Neuronal stem cell (in vitro differentiated cells): ENCODE results near the gene SPOCK1.

Source experiments
- DNase-seq: peaks from one replicate; pipeline ENCODE4 v3.0.0-alpha.2; 2013; ENCODE audit warnings: low spot score
- H2AFZ ChIP-seq: one replicate; pipeline ENCODE4 v1.6.1; 2013; ENCODE audit warnings: mild to moderate bottlenecking, low read length, inconsistent platforms
- H2AK5ac ChIP-seq: 2 replicates; pipeline ENCODE4 v1.6.1; 2013; ENCODE audit warnings: low read depth, mild to moderate bottlenecking, inconsistent platforms, low read length, moderate library complexity, mixed read lengths
- H2BK120ac ChIP-seq: 2 replicates; pipeline ENCODE4 v1.6.1; 2013; ENCODE audit warnings: low read depth, mild to moderate bottlenecking, inconsistent platforms, low read length, moderate library complexity, mixed read lengths
- H2BK12ac ChIP-seq: one replicate; pipeline ENCODE4 v1.6.1; 2013; ENCODE audit warnings: low read length, inconsistent platforms
- H2BK15ac ChIP-seq: 2 replicates; pipeline ENCODE4 v1.6.1; 2013; ENCODE audit warnings: mild to moderate bottlenecking, low read length, inconsistent platforms, mixed read lengths
- H2BK5ac ChIP-seq: one replicate; pipeline ENCODE4 v1.6.1; 2013; ENCODE audit warnings: inconsistent platforms, mild to moderate bottlenecking, low read length, moderate library complexity
- H3K14ac ChIP-seq: one replicate; pipeline ENCODE4 v1.6.1; 2013; ENCODE audit warnings: low read length, inconsistent platforms
- H3K18ac ChIP-seq: 2 replicates; pipeline ENCODE4 v1.6.1; 2013; ENCODE audit warnings: low read length, inconsistent platforms
- H3K23ac ChIP-seq: 2 replicates; pipeline ENCODE4 v1.6.1; 2013; ENCODE audit warnings: low read depth, mild to moderate bottlenecking, mixed read lengths, low read length, inconsistent platforms; ENCODE audit not compliant: poor library complexity
- H3K27ac ChIP-seq: replicated peaks from 3 replicates; pipeline ENCODE4 v1.5.1; 2013; ENCODE audit warnings: low read length, inconsistent platforms
- H3K27me3 ChIP-seq, 3 experiments: 2 replicates each; pipeline ENCODE4 v1.6.1; 2013; ENCODE audit warnings: low read length in 3 of 3, mild to moderate bottlenecking in 2 of 3, inconsistent platforms in 1 of 3, low read depth in 1 of 3, mixed read lengths in 1 of 3, moderate library complexity in 1 of 3; ENCODE audit not compliant: control insufficient read depth in 3 of 3, insufficient read depth in 3 of 3
- H3K36me3 ChIP-seq, 2 donors: replicated peaks in 1 of 2; 2 replicates each; pipeline ENCODE4 v1.6.1; 2013; ENCODE audit warnings: low read length in 2 of 2; ENCODE audit not compliant: control insufficient read depth in 2 of 2, insufficient read depth in 2 of 2
- H3K4ac ChIP-seq: 2 replicates; pipeline ENCODE4 v1.6.1; 2013; ENCODE audit warnings: inconsistent platforms, mild to moderate bottlenecking, low read length, moderate library complexity
- H3K4me1 ChIP-seq, 2 donors: 1 replicate in 1 of 2; 2 replicates in 1 of 2; pipeline ENCODE4 v1.6.1; 2013; ENCODE audit warnings: low read length in 2 of 2, low read depth in 1 of 2; ENCODE audit not compliant: control insufficient read depth in 2 of 2, insufficient read depth in 1 of 2
- H3K4me2 ChIP-seq: one replicate; pipeline ENCODE4 v1.6.1; 2013; ENCODE audit warnings: mild to moderate bottlenecking, low read length, inconsistent platforms; ENCODE audit not compliant: insufficient read depth, poor library complexity, severe bottlenecking
- H3K4me3 ChIP-seq, 2 donors: 2 replicates each; pipeline ENCODE4 v1.5.1; 2013; ENCODE audit warnings: low read length in 2 of 2, mild to moderate bottlenecking in 2 of 2, inconsistent platforms in 1 of 2, moderate library complexity in 1 of 2
- H3K79me1 ChIP-seq: one replicate; pipeline ENCODE4 v1.6.1; 2013; ENCODE audit warnings: low read depth, mild to moderate bottlenecking, inconsistent platforms, low read length, moderate library complexity
- H3K9ac ChIP-seq: one replicate; pipeline ENCODE4 v1.6.1; 2013; ENCODE audit warnings: mild to moderate bottlenecking, low read depth, low read length, inconsistent platforms; ENCODE audit not compliant: poor library complexity
- H3K9me3 ChIP-seq, 2 donors: replicated peaks in 1 of 2; 2 replicates each; pipeline versions ENCODE3 to v1.6.1; 2013; ENCODE audit warnings: low read length in 2 of 2, mild to moderate bottlenecking in 2 of 2, inconsistent platforms in 1 of 2, low read depth in 1 of 2, mixed read lengths in 1 of 2, moderate library complexity in 1 of 2; ENCODE audit not compliant: control insufficient read depth in 2 of 2, insufficient read depth in 1 of 2
- H4K8ac ChIP-seq: one replicate; pipeline ENCODE4 v1.6.1; 2013; ENCODE audit warnings: low read depth, mild to moderate bottlenecking, inconsistent platforms, low read length, moderate library complexity
- H4K91ac ChIP-seq: one replicate; pipeline ENCODE4 v1.6.1; 2013; ENCODE audit warnings: low read length, low read depth, mild to moderate bottlenecking, inconsistent platforms; ENCODE audit not compliant: poor library complexity
- WGBS, 2 donors: extraction: QIAGEN DNeasy Blood & Tissue Kit; methylation state at CpG; one replicate each; pipeline ENCODE4 v1.1.7; 2013; ENCODE audit warnings: missing lambda C conversion rate in 2 of 2, mixed read lengths in 1 of 2; ENCODE audit not compliant: insufficient read length in 2 of 2, insufficient replicate concordance in 1 of 2; ENCODE audit errors: extremely low coverage in 2 of 2; 5-methylcytosine and 5-hydroxymethylcytosine counted together

Gene SPOCK1

GRCh38 chr5:137190031-137190430, 309.1 kb downstream of the SPOCK1 start:
- Histone ChIP-seq H2BK5ac (no peak overlapping the region), H3K27ac (no peak overlapping the region), H2BK120ac (no peak overlapping the region), H2BK15ac (no peak overlapping the region), H3K9me3 (no peaks in the 10 kb centered on the region), H3K27me3 (no peaks in the 10 kb centered on the region), H4K8ac (no peak overlapping the region), H3K4me1 (no peaks in the 10 kb centered on the region), H4K91ac (no peak overlapping the region), H3K36me3 (no peaks in the 10 kb centered on the region), H2AK5ac (no peak overlapping the region), H3K9ac (no peak overlapping the region), H3K18ac (no peak overlapping the region), H2BK12ac (no peak overlapping the region), H2AFZ (no peak overlapping the region), H3K14ac (no peak overlapping the region), H3K4ac (no peak overlapping the region), H3K4me3 (no peak overlapping the region), H3K23ac (no peak overlapping the region), H3K79me1 (no peaks in the 10 kb centered on the region), H3K4me2 (no peak overlapping the region)
- DNase-seq: no peak
- WGBS, 2 donors: no CpG with 5 or more reads among the region's 2 CpGs

GRCh38 chr5:137188566-137188965, 310.6 kb downstream of the SPOCK1 start:
- Histone ChIP-seq H3K79me1 (no peaks in the 10 kb centered on the region), H3K4me3 (no peak overlapping the region), H3K9me3 (no peaks in the 10 kb centered on the region), H3K18ac (no peak overlapping the region), H2AK5ac (no peak overlapping the region), H2BK15ac (no peak overlapping the region), H2AFZ (no peak overlapping the region), H3K4ac (no peak overlapping the region), H3K36me3 (no peaks in the 10 kb centered on the region), H3K4me1 (peaks cover 0 to 6% of the 10 kb centered on the region in 2 donors), H4K91ac (no peak overlapping the region), H3K4me2 (no peak overlapping the region), H4K8ac (no peak overlapping the region), H3K27me3 (no peaks in the 10 kb centered on the region), H2BK5ac (no peak overlapping the region), H3K14ac (no peak overlapping the region), H2BK120ac (no peak overlapping the region), H3K23ac (no peak overlapping the region), H3K9ac (no peak overlapping the region), H2BK12ac (no peak overlapping the region), H3K27ac (no peak overlapping the region)
- WGBS, 2 donors: no CpG with 5 or more reads among the region's 5 CpGs
- no peak for DNase-seq

GRCh38 chr5:137186759-137187461, 312.2 kb downstream of the SPOCK1 start:
- H3K27ac ChIP-seq: no peak overlapping the region

GRCh38 chr5:137185193-137185592, 313.9 kb downstream of the SPOCK1 start:
- H3K79me1 ChIP-seq: no peaks in the 10 kb centered on the region
- no peak overlapping the region for H3K4ac ChIP-seq
- H2BK120ac ChIP-seq: no peak overlapping the region
- no peak overlapping the region for H3K9ac ChIP-seq
- H3K36me3 ChIP-seq: no peaks in the 10 kb centered on the region
- no peak overlapping the region for H2AFZ ChIP-seq
- H2AK5ac ChIP-seq: no peak overlapping the region
- no peak overlapping the region for H3K18ac ChIP-seq
- no peak overlapping the region for H2BK12ac ChIP-seq
- H4K8ac ChIP-seq: no peak overlapping the region
- H3K27ac ChIP-seq: no peak overlapping the region
- H3K4me1 ChIP-seq: peaks cover 0 to 16% of the 10 kb centered on the region in 2 donors
- no peak overlapping the region for H3K23ac ChIP-seq
- DNase-seq: no peak
- no peak overlapping the region for H3K4me2 ChIP-seq
- H3K14ac ChIP-seq: no peak overlapping the region
- H3K9me3 ChIP-seq: no peaks in the 10 kb centered on the region
- no peak overlapping the region for H2BK15ac ChIP-seq
- no CpG with 5 or more reads among the region's 2 CpGs for WGBS, 2 donors
- no peaks in the 10 kb centered on the region for H3K27me3 ChIP-seq
- no peak overlapping the region for H4K91ac ChIP-seq
- no peak overlapping the region for H2BK5ac ChIP-seq
- no peak overlapping the region for H3K4me3 ChIP-seq

More at GRCh38 chr5:137186759-137187461, 312.2 kb downstream of the SPOCK1 start:
- Histone ChIP-seq H2AFZ (no peak overlapping the region), H2BK120ac (no peak overlapping the region), H3K79me1 (no peaks in the 10 kb centered on the region), H3K4me3 (no peak overlapping the region), H2BK12ac (no peak overlapping the region), H2AK5ac (no peak overlapping the region), H4K8ac (no peak overlapping the region), H3K4ac (no peak overlapping the region), H3K9ac (no peak overlapping the region), H2BK5ac (no peak overlapping the region), H4K91ac (no peak overlapping the region), H3K27me3 (no peaks in the 10 kb centered on the region), H2BK15ac (no peak overlapping the region), H3K14ac (no peak overlapping the region), H3K4me1 (peaks cover 0 to 14% of the 10 kb centered on the region in 2 donors), H3K23ac (no peak overlapping the region), H3K9me3 (no peaks in the 10 kb centered on the region), H3K18ac (no peak overlapping the region), H3K4me2 (no peak overlapping the region), H3K36me3 (no peaks in the 10 kb centered on the region)
- DNase-seq: no peak
- no CpG with 5 or more reads among the region's 5 CpGs for WGBS, 2 donors
